Retinal pigment epithelial cell (primary cell): ENCODE results near the gene ZSWIM1.

ENCODE experiments used
- DNase-seq: peaks from one replicate; pipeline ENCODE4 v3.0.0-alpha.2; 2010; ENCODE audit warnings: low read depth
- H3K4me3 ChIP-seq: 2 replicates; pipeline ENCODE4 v1.5.1; 2011; ENCODE audit warnings: mild to moderate bottlenecking, low read length, control low read depth, moderate library complexity
- TF ChIP-seq, protein P1 (sequence below): conservative IDR thresholded peaks from 2 replicates; pipeline ENCODE4 v1.5.1; 2011; ENCODE audit warnings: low read depth, low read length, control low read depth, inconsistent platforms

Gene ZSWIM1

GRCh38 chr20:45918182-45918737 is 37.2 kb downstream of the ZSWIM1 start:
- DNase-seq, result no peak
- no peak overlapping the region for H3K4me3 ChIP-seq
- TF ChIP-seq, protein P1, sequence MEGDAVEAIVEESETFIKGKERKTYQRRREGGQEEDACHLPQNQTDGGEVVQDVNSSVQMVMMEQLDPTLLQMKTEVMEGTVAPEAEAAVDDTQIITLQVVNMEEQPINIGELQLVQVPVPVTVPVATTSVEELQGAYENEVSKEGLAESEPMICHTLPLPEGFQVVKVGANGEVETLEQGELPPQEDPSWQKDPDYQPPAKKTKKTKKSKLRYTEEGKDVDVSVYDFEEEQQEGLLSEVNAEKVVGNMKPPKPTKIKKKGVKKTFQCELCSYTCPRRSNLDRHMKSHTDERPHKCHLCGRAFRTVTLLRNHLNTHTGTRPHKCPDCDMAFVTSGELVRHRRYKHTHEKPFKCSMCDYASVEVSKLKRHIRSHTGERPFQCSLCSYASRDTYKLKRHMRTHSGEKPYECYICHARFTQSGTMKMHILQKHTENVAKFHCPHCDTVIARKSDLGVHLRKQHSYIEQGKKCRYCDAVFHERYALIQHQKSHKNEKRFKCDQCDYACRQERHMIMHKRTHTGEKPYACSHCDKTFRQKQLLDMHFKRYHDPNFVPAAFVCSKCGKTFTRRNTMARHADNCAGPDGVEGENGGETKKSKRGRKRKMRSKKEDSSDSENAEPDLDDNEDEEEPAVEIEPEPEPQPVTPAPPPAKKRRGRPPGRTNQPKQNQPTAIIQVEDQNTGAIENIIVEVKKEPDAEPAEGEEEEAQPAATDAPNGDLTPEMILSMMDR, result no peak

- no peak overlapping the region for H3K4me3 ChIP-seq
- DNase-seq, result no peak
- TF ChIP-seq, protein P1, result no peak
Observed at GRCh38 chr20:45918779-45919537, 37.9 kb downstream of the ZSWIM1 start.

GRCh38 chr20:45919542-45920399 is 38.7 kb downstream of the ZSWIM1 start:
- no peak for DNase-seq
- no peak overlapping the region for H3K4me3 ChIP-seq
- TF ChIP-seq, protein P1, result no peak

GRCh38 chr20:45920462-45921336 is 39.7 kb downstream of the ZSWIM1 start:
- no peak for DNase-seq
- TF ChIP-seq, protein P1, result no peak
- no peak overlapping the region for H3K4me3 ChIP-seq

DNA sequence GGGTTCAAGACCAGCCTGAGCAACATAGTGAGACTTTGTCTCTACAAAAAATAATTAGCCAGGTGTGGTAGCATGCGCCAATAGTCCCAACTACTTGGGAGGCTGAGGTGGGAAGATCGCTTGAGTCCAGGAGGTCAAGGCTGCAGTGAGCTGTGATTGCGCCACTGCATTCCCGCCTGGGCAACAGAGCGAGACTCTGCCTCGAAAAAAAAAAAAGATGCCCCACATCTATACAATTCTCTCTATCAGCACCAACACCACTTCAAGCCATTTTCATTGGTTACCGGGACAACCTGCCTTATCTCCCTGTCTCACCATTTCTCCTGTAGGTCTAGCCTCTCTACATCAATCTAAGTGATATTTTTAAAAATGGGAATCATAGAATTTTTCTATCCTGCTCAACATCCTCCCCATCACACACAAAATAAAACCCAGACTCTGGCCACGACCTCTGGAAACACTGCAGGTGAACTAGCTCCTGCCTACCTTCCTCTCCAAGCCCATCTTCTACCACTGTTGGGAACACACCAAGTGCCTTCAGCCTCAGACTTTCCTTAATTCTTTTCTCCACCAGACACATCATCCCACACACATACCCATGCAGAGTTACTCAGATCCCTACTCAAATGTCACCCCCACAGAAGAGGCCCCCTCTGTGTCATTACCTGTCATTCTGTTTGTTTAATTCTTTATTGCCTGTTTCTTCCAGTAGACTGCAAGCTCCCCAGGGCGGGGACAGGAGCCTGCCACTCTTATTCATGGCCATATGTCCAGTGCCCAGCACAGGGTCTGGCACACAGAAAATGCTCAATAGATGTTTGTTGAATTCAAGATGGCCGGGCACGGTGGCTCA is 40.5 kb downstream of the ZSWIM1 start:
- H3K4me3 ChIP-seq, result no peak overlapping the region
- TF ChIP-seq, protein P1, result no peak
- no peak for DNase-seq
